GM12865 (cell line): ENCODE measurements around the gene LRRC41.
A peak's percentile ranks its signal among the peaks of the same experiment; 100 is the strongest.

Experiments used
- DNase-seq: peaks from one replicate; pipeline ENCODE4 v3.0.0; 2010; ENCODE audit warnings: low read depth
- H3K4me3 ChIP-seq: 2 replicates; pipeline ENCODE4 v1.5.1; 2011; ENCODE audit warnings: mild to moderate bottlenecking, low read depth, low read length, control low read depth
- TF ChIP-seq, protein P1 (sequence below): IDR thresholded peaks from 2 replicates; pipeline ENCODE4 v1.5.1; 2011; ENCODE audit warnings: low read length, control low read depth, low read depth, inconsistent platforms; ENCODE audit not compliant: insufficient read depth; ENCODE audit errors: missing control alignments

Gene LRRC41, protein sequence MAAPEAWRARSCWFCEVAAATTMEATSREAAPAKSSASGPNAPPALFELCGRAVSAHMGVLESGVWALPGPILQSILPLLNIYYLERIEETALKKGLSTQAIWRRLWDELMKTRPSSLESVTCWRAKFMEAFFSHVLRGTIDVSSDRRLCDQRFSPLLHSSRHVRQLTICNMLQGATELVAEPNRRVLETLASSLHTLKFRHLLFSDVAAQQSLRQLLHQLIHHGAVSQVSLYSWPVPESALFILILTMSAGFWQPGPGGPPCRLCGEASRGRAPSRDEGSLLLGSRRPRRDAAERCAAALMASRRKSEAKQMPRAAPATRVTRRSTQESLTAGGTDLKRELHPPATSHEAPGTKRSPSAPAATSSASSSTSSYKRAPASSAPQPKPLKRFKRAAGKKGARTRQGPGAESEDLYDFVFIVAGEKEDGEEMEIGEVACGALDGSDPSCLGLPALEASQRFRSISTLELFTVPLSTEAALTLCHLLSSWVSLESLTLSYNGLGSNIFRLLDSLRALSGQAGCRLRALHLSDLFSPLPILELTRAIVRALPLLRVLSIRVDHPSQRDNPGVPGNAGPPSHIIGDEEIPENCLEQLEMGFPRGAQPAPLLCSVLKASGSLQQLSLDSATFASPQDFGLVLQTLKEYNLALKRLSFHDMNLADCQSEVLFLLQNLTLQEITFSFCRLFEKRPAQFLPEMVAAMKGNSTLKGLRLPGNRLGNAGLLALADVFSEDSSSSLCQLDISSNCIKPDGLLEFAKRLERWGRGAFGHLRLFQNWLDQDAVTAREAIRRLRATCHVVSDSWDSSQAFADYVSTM

DNA sequence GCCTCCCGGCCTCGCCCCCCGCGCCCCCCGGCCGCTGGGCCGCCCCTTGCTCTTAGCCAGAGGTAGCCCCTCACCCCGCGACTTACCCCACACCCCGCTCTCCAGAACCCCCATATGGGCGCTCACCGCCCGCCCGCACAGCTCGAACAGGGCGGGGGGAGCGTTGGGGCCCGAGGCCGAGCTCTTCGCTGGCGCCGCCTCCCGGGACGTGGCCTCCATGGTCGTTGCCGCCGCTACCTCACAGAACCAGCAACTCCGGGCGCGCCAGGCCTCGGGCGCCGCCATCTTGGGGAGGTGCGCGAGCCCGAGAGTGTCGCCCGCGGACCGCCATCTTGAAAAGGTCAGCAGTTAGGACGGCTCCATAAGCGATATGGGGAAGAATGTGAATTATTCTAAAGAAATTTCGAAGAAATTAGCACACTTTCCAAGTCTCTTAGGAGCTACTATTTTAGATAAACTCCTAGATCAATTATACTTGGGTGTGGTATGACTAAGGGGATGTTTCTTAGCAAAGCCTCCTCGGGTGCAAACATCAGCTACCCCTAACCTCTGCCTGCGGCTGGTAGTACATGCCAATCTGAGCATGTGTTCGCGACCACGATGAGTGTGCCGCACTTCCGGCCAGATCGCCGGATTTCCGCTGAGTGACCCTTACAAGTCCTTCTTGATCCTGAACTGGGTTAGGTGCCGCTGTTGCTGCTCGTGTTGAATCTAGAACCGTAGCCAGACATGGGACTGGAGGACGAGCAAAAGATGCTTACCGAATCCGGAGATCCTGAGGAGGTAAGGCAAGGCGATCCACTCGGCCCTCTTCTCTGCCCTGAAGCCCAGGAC lies at the start of gene LRRC41, which contains the start of gene UQCRH:
TSS of gene LRRC41 (minus strand) at position 579 of the 834 bp plus-strand sequence. CDS start at position 285, 294 bp downstream.
TSS of gene UQCRH (plus strand) at position 661 of the 834 bp plus-strand sequence. CDS start at position 730, 69 bp downstream.
- peak; percentile 98 for DNase-seq
- TF ChIP-seq, protein P1, sequence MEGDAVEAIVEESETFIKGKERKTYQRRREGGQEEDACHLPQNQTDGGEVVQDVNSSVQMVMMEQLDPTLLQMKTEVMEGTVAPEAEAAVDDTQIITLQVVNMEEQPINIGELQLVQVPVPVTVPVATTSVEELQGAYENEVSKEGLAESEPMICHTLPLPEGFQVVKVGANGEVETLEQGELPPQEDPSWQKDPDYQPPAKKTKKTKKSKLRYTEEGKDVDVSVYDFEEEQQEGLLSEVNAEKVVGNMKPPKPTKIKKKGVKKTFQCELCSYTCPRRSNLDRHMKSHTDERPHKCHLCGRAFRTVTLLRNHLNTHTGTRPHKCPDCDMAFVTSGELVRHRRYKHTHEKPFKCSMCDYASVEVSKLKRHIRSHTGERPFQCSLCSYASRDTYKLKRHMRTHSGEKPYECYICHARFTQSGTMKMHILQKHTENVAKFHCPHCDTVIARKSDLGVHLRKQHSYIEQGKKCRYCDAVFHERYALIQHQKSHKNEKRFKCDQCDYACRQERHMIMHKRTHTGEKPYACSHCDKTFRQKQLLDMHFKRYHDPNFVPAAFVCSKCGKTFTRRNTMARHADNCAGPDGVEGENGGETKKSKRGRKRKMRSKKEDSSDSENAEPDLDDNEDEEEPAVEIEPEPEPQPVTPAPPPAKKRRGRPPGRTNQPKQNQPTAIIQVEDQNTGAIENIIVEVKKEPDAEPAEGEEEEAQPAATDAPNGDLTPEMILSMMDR = no peak
- H3K4me3 ChIP-seq = peak within 1 kb of the TSS; percentile 82

DNA sequence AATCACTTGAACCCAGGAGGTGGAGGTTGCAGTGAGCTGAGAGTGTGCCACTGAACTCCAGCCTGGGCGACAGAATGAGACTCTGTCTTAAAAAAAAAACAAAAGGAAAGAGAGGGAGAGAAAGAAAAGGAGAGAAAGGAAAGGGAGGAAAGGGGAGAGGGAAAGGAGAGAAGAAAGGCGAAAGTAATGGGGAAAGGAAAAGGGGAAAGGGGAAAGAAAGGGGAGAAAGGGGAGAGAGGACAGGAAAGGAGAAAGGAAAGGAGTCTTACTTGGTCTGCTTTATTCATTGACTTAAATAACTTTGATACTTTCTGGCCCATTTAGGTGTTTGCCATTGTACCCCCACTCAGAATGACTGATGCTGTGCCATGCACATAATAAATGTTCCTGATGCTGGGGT lies 48.9 kb upstream of the LRRC41 start:
- TF ChIP-seq, protein P1 = no peak
- DNase-seq = no peak
- H3K4me3 ChIP-seq = no peak overlapping the region

DNA sequence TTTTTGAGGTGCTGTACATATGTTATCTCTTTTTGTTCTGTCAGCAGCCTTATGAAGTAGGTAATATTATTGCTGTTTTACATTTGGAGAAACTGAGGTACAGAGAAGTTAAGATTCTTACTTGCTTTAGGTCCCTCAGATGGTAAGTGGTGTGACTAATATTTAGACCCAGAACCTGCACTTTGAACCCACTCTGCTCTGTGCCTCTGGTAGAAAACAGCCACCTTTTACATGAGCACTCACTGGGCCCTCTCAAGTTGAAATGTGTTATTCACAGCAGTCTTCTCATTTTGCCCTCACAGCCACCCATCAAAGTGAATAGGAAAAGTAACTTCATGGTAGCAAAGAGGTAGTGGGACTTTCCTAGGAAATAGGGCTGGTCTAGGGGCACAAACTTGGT lies 41.9 kb upstream of the LRRC41 start:
- DNase-seq = no peak
- TF ChIP-seq, protein P1 = no peak
- H3K4me3 ChIP-seq = no peak overlapping the region

DNA sequence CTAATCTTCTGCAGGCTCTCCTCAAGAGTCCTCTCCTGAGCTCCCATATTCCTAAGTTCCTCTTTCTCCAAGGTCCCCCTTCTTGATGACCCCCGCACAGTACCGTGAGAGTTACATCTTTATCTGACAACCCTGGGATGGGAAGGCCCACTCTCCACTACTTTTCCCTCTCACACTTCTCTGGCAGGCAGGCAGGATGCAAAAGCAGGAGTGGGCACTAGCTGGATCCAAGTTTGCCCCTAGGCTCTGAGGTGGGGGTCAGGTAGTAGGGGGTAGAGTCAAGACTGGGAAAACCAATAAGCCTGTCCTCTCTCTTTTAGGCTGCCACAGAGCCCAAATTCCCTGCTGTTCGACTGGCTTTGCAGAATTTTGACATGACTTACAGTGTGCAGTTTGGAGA lies 41.1 kb upstream of the LRRC41 start:
- DNase-seq = no peak
- H3K4me3 ChIP-seq = no peak overlapping the region
- TF ChIP-seq, protein P1 = no peak

DNA sequence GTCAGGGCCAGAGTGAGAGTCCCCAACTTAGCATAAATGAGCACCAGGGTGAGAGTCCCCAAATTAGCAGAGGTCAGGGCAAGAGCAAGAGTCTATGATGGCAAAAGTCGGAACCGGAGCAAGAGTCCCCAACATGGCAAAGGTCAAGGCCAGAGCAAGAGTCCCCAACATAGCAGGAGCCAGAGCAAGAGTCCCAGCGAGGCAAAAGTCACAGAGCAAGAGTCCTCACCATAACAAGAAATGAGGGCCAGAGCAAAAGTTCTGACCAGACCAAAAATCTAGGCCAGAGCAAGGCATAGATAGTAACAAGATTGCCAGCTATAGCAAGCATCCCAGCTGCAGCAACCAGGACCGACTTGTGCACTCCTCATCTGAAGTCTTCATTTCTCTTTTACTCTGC lies 40.3 kb upstream of the LRRC41 start:
- DNase-seq = no peak
- TF ChIP-seq, protein P1 = no peak
- no peak overlapping the region for H3K4me3 ChIP-seq

DNA sequence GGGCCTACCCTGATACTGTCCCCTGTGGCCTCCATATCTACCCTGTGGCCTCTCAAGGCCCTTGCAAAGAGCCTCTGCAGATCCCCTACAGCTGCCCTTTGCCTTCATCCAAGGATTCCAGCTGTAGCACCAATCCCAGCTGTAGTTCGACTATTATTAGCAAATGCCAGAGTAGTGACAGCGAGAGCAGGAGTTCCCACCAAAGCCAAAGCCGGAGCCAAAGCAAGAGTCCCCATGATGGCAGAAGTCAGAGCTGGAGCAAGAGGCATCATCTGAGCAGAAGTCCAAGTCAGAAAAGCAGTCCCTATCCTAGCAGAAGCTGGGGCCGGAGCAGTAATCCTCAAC lies 39.9 kb upstream of the LRRC41 start:
- no peak for DNase-seq
- H3K4me3 ChIP-seq = no peak overlapping the region
- TF ChIP-seq, protein P1 = no peak
